H1 (cell line): ENCODE data around the gene USP8. TPM values are rescaled to one million over a fixed set of nuclear protein-coding genes. Genes with fewer than 3 reads are reported as not detected.

Experiments
- CTCF ChIA-PET: fragments of 300-600 bp; sonication (Branson Sonifier 250); formaldehyde crosslinking; loops from one replicate; lab custom pipeline; 2021; ENCODE audit not compliant: partially characterized antibody; lab: Charles Lee
- POLR2A ChIA-PET: fragments of 300-600 bp; sonication (Branson Sonifier 250); formaldehyde crosslinking; loops from one replicate; lab custom pipeline; 2021; ENCODE audit warnings: inconsistent platforms; ENCODE audit not compliant: partially characterized antibody; lab: Charles Lee
- DNase-seq, 2 experiments: peaks; one replicate each; pipeline versions ENCODE4 v3.0.0 to v3.0.0-alpha.2; 2010 to 2022; ENCODE audit warnings: low spot score in 2 of 2, low read depth in 1 of 2, mixed read lengths in 1 of 2
- FAIRE-seq: peaks from 2 replicates; lab custom pipeline; 2011; peaks lifted over from hg19 to GRCh38; lab: Jason Lieb, UNC
- H2AFZ ChIP-seq: 2 replicates; pipeline ENCODE4 v1.8.1; 2012; ENCODE audit warnings: low read length, inconsistent platforms
- H2AK5ac ChIP-seq: 2 replicates; pipeline ENCODE4 v1.6.1; 2013; ENCODE audit warnings: low read depth, low read length
- H2BK120ac ChIP-seq: replicated peaks from 2 replicates; pipeline ENCODE3; 2013; ENCODE audit warnings: low read depth, low read length, inconsistent platforms
- H2BK12ac ChIP-seq: 2 replicates; pipeline ENCODE4 v1.6.1; 2013; ENCODE audit warnings: low read depth, low read length
- H2BK15ac ChIP-seq: 2 replicates; pipeline ENCODE4 v1.6.1; 2013; ENCODE audit warnings: low read length
- H2BK20ac ChIP-seq: 2 replicates; pipeline ENCODE4 v1.6.1; 2013; ENCODE audit warnings: low read length
- H2BK5ac ChIP-seq: 2 replicates; pipeline ENCODE4 v1.6.1; 2013; ENCODE audit warnings: low read depth, low read length
- H3K14ac ChIP-seq: 2 replicates; pipeline ENCODE4 v1.6.1; 2013; ENCODE audit warnings: inconsistent platforms; ENCODE audit not compliant: insufficient read length
- H3K18ac ChIP-seq: 2 replicates; pipeline ENCODE4 v1.6.1; 2013; ENCODE audit warnings: low read length; ENCODE audit errors: extremely low read depth
- H3K23ac ChIP-seq: 2 replicates; pipeline ENCODE4 v1.6.1; 2013; ENCODE audit warnings: inconsistent platforms; ENCODE audit not compliant: insufficient read length
- H3K23me2 ChIP-seq: 2 replicates; pipeline ENCODE4 v1.6.1; 2013; ENCODE audit warnings: low read depth, low read length
- H3K27ac ChIP-seq: 2 replicates; pipeline ENCODE4 v1.6.1; 2011; ENCODE audit warnings: low read depth, low read length, inconsistent platforms
- H3K27me3 ChIP-seq, 4 experiments: replicated peaks in 1 of 4; 1 replicate in 1 of 4; 2 replicates in 3 of 4; pipeline versions ENCODE4 v1.6.1 to v1.8.1; 2011 to 2013; ENCODE audit warnings: low read length in 3 of 4, mild to moderate bottlenecking in 3 of 4, inconsistent platforms in 2 of 4, mixed read lengths in 2 of 4, moderate library complexity in 1 of 4; ENCODE audit not compliant: control insufficient read depth in 3 of 4, insufficient read depth in 3 of 4; ENCODE audit errors: extremely low read depth in 1 of 4
- H3K36me3 ChIP-seq, 4 experiments: 2 replicates each; pipeline versions ENCODE4 v1.6.1 to v1.8.1; 2011 to 2013; ENCODE audit warnings: mild to moderate bottlenecking in 4 of 4, low read length in 3 of 4, moderate library complexity in 2 of 4, control low read depth in 1 of 4, inconsistent platforms in 1 of 4; ENCODE audit not compliant: insufficient read depth in 4 of 4, control insufficient read depth in 2 of 4
- H3K4ac ChIP-seq: replicated peaks from 2 replicates; pipeline ENCODE3; 2013; ENCODE audit warnings: low read length, low read depth, mixed read lengths, inconsistent platforms; ENCODE audit not compliant: insufficient read length
- H3K4me1 ChIP-seq, 4 experiments: replicated peaks in 1 of 4; 1 replicate in 1 of 4; 2 replicates in 3 of 4; pipeline versions ENCODE4 v1.6.1 to v1.8.1; 2011 to 2013; ENCODE audit warnings: low read length in 3 of 4, inconsistent platforms in 2 of 4, mixed read lengths in 1 of 4; ENCODE audit not compliant: insufficient read depth in 4 of 4, control insufficient read depth in 3 of 4
- H3K4me2 ChIP-seq, 2 experiments: 2 replicates each; pipeline versions ENCODE4 v1.6.1 to v1.8.1; 2011 to 2013; ENCODE audit warnings: low read depth in 2 of 2, low read length in 2 of 2, control low read depth in 1 of 2, inconsistent platforms in 1 of 2, mild to moderate bottlenecking in 1 of 2; ENCODE audit not compliant: insufficient read depth in 1 of 2
- H3K4me3 ChIP-seq, 4 experiments: fragments of 200-600, 300-600 bp in 1 of 4; sonication (generic), shearing (Covaris generic), sonication (Bioruptor Twin) in 1 of 4; 2 replicates each; pipeline versions ENCODE4 v1.5.1 to v1.8.1; 2011 to 2016; ENCODE audit warnings: low read length in 4 of 4, low read depth in 3 of 4, control low read depth in 2 of 4, inconsistent platforms in 2 of 4, mild to moderate bottlenecking in 2 of 4, mixed read lengths in 1 of 4, moderate library complexity in 1 of 4; ENCODE audit not compliant: insufficient read depth in 2 of 4; ENCODE audit errors: extremely low read depth in 1 of 4
- H3K56ac ChIP-seq: replicated peaks from 2 replicates; pipeline ENCODE3; 2013; ENCODE audit warnings: low read depth, mild to moderate bottlenecking, mixed read lengths, low read length, inconsistent platforms; ENCODE audit not compliant: insufficient read length
- H3K79me1 ChIP-seq: 2 replicates; pipeline ENCODE4 v1.6.1; 2013; ENCODE audit warnings: low read depth, low read length, control low read depth
- H3K79me2 ChIP-seq, 2 experiments: 2 replicates each; pipeline versions ENCODE4 v1.6.1 to v1.8.1; 2012 to 2013; ENCODE audit warnings: low read length in 2 of 2, mild to moderate bottlenecking in 2 of 2, inconsistent platforms in 1 of 2; ENCODE audit not compliant: insufficient read depth in 2 of 2, control insufficient read depth in 1 of 2
- H3K9ac ChIP-seq, 4 experiments: replicated peaks in 1 of 4; 1 replicate in 1 of 4; 2 replicates in 3 of 4; pipeline versions ENCODE4 v1.6.1 to v1.8.1; 2011 to 2013; ENCODE audit warnings: low read depth in 3 of 4, low read length in 3 of 4, control low read depth in 2 of 4, mild to moderate bottlenecking in 2 of 4, moderate library complexity in 2 of 4, inconsistent platforms in 1 of 4; ENCODE audit errors: extremely low read depth in 1 of 4
- H3K9me3 ChIP-seq, 2 experiments: 2 replicates each; pipeline versions ENCODE4 v1.6.1 to v1.8.1; 2012 to 2013; ENCODE audit warnings: mild to moderate bottlenecking in 2 of 2, moderate library complexity in 2 of 2, control low read depth in 1 of 2, inconsistent platforms in 1 of 2, low read depth in 1 of 2, low read length in 1 of 2, mixed read lengths in 1 of 2; ENCODE audit not compliant: insufficient read depth in 2 of 2
- H4K20me1 ChIP-seq, 2 experiments: replicated peaks in 1 of 2; 2 replicates each; pipeline versions ENCODE3 to v1.8.1; 2011 to 2013; ENCODE audit warnings: inconsistent platforms in 2 of 2, low read length in 2 of 2, mild to moderate bottlenecking in 1 of 2; ENCODE audit not compliant: insufficient read depth in 2 of 2, control insufficient read depth in 1 of 2
- H4K5ac ChIP-seq: 2 replicates; pipeline ENCODE4 v1.6.1; 2013; ENCODE audit warnings: low read length, low read depth, mixed read lengths, inconsistent platforms; ENCODE audit not compliant: insufficient read length
- H4K8ac ChIP-seq: 2 replicates; pipeline ENCODE4 v1.8.0; 2013; ENCODE audit warnings: mild to moderate bottlenecking, moderate library complexity, low read length, inconsistent platforms; ENCODE audit not compliant: insufficient read depth; ENCODE audit errors: extremely low read depth
- H4K91ac ChIP-seq: replicated peaks from 2 replicates; pipeline ENCODE3; 2013; ENCODE audit warnings: low read length, mixed read lengths, inconsistent platforms; ENCODE audit not compliant: insufficient read length
- ATF2 ChIP-seq: IDR thresholded peaks from 2 replicates; pipeline ENCODE4 v1.6.1; 2012; ENCODE audit warnings: low read length, inconsistent platforms
- CBX5 ChIP-seq: fragments of 300-800, 300-1000 bp; sonication (generic); IDR thresholded peaks from 2 replicates; pipeline ENCODE4 v1.7.1; 2016; ENCODE audit warnings: antibody characterized with exemption, low read length, low read depth
- CBX8 ChIP-seq: fragments of 300-800, 300-1000 bp; sonication (generic); IDR thresholded peaks from 2 replicates; pipeline ENCODE4 v1.7.1; 2016; ENCODE audit warnings: low read depth, low read length, borderline replicate concordance
- CHD1 ChIP-seq: IDR thresholded peaks from 2 replicates; pipeline ENCODE4 v1.6.1; 2012; ENCODE audit warnings: low read depth, low read length, improper control_type of control experiment
- JUND ChIP-seq: IDR thresholded peaks from 2 replicates; pipeline ENCODE4 v1.6.1; 2011; ENCODE audit warnings: mild to moderate bottlenecking, improper control_type of control experiment, low read length
- POLR2A ChIP-seq, 2 experiments: IDR thresholded peaks; 1 replicate in 1 of 2; 2 replicates in 1 of 2; pipeline ENCODE4 v1.6.1; 2011; ENCODE audit warnings: low read depth in 2 of 2, low read length in 2 of 2, mild to moderate bottlenecking in 2 of 2; ENCODE audit errors: control extremely low read depth in 1 of 2
- POU5F1 ChIP-seq: IDR thresholded peaks from 2 replicates; pipeline ENCODE4 v1.6.1; 2011; ENCODE audit warnings: low read depth, mild to moderate bottlenecking, low read length, moderate library complexity
- SIRT6 ChIP-seq: IDR thresholded peaks from one replicate; pipeline ENCODE4 v1.7.1; 2012; ENCODE audit warnings: low read length, inconsistent platforms
- SIX5 ChIP-seq: IDR thresholded peaks from 2 replicates; pipeline ENCODE4 v1.6.1; 2011; ENCODE audit warnings: mild to moderate bottlenecking, low read depth, low read length
- SRF ChIP-seq: IDR thresholded peaks from 2 replicates; pipeline ENCODE4 v1.6.1; 2011; ENCODE audit warnings: mild to moderate bottlenecking, low read depth, low read length, moderate library complexity
- USF2 ChIP-seq: IDR thresholded peaks from 2 replicates; pipeline ENCODE4 v1.6.1; 2011; ENCODE audit warnings: low read length, improper control_type of control experiment
- ZNF274 ChIP-seq: IDR thresholded peaks from 2 replicates; pipeline ENCODE4 v1.7.0; 2012; ENCODE audit warnings: low read length, borderline replicate concordance; ENCODE audit errors: extremely low read depth
- WGBS, 2 experiments: shearing (Covaris generic) in 1 of 2; methylation state at CpG; one replicate each; pipeline versions ENCODE4 v1.1.6 to v1.1.7; 2013 to 2015; ENCODE audit warnings: low lambda C conversion rate in 2 of 2, mixed read lengths in 2 of 2, inconsistent platforms in 1 of 2, low coverage in 1 of 2, missing lambda C conversion rate in 1 of 2; ENCODE audit not compliant: insufficient replicate concordance in 2 of 2, insufficient coverage in 1 of 2, insufficient read length in 1 of 2; ENCODE audit errors: extremely low coverage in 1 of 2, missing lambda C conversion rate in 1 of 2; 5-methylcytosine and 5-hydroxymethylcytosine counted together
- polyA plus RNA-seq, 7 experiments: library from polyadenylated mRNA; depleted of rRNA in 3 of 7; stranded (reverse) in 5 of 7; unstranded in 2 of 7; fragments of >200 nt in 5 of 7; fragments of 200-250 nt in 2 of 7; gene quantifications; 1 replicate in 5 of 7; 2 replicates in 1 of 7; 4 replicates in 1 of 7; pipeline versions ENCODE4 v1.2.1 to v1.2.3, GENCODE V29; 2011 to 2013; ENCODE audit warnings: missing spikeins in 2 of 7, mixed read lengths in 2 of 7
- total RNA-seq: library from RNA; stranded (reverse); fragmentation: NEBNext Ultra II Directional; extraction: Animal tissue kit (Norgen Biotek cat#: 25700); gene quantifications from 2 replicates; pipeline ENCODE4 v1.2.1, GENCODE V29; 2021

USP8 gene
- total and polyA plus RNA-seq, 2 of the 8 experiments (the other 6 are each of a cell fraction or from before 2014, with no cell fraction given) = 19.9 to 66.2 TPM

- H2AFZ ChIP-seq = no peak overlapping the region
- H4K20me1 ChIP-seq = no peaks in the 10 kb centered on the region
- no peaks in the 10 kb centered on the region for H3K27me3 ChIP-seq
- no peak overlapping the region for H3K27ac ChIP-seq
- no peak overlapping the region for H2BK12ac ChIP-seq
- no peak overlapping the region for H4K91ac ChIP-seq
- H3K18ac ChIP-seq = no peak overlapping the region
- no peak for FAIRE-seq
- WGBS, 2 experiments = 97% methylated on average over 4 of the region's 4 CpGs; no CpG with 5 or more reads in 1 of the 2 experiments
- H3K4me1 ChIP-seq = peaks cover 0 to 3% (median 2%) of the 10 kb centered on the region in 4 experiments; a peak in 2 of 7 replicates
- H4K8ac ChIP-seq = no peak overlapping the region
- CTCF ChIA-PET = no interaction called here
- no peak overlapping the region for H3K4ac ChIP-seq
- no peak overlapping the region for H2BK5ac ChIP-seq
- no peak overlapping the region for H2BK15ac ChIP-seq
- no peaks in the 10 kb centered on the region for H3K79me1 ChIP-seq
- H3K79me2 ChIP-seq = no peaks in the 10 kb centered on the region
- peaks cover 0 to 34% (median 12%) of the 10 kb centered on the region in 4 experiments; a peak in 6 of 8 replicates for H3K36me3 ChIP-seq
- H2BK20ac ChIP-seq = no peak overlapping the region
- no peak overlapping the region for H3K56ac ChIP-seq
- H3K23me2 ChIP-seq = no peaks in the 10 kb centered on the region
- no peak overlapping the region for H3K14ac ChIP-seq
- H2BK120ac ChIP-seq = no peak overlapping the region
- no peak overlapping the region for H3K4me3 ChIP-seq
- H3K4me2 ChIP-seq = no peak overlapping the region
- no peak overlapping the region for H3K9ac ChIP-seq
- no peak for DNase-seq
- H4K5ac ChIP-seq = no peak overlapping the region
- H3K9me3 ChIP-seq = no peaks in the 10 kb centered on the region
- H3K23ac ChIP-seq = no peak overlapping the region
- POLR2A ChIA-PET = no interaction called here
- no peak overlapping the region for H2AK5ac ChIP-seq
- no peak for TF ChIP-seq CBX8
- no peak for TF ChIP-seq POU5F1
- TF ChIP-seq POLR2A (IDR thresholded peaks at IDR 0.05; ENCODE audit: control extremely low read depth in 1 of 2, low read depth in 2 of 2, low read length in 2 of 2) = no peak
- no peak for TF ChIP-seq ATF2
- TF ChIP-seq ZNF274 = no peak
- TF ChIP-seq SIX5 = no peak
- no peak for TF ChIP-seq CHD1
- no peak for TF ChIP-seq SRF
- no peak for TF ChIP-seq JUND
- TF ChIP-seq SIRT6 = no peak
- TF ChIP-seq CBX5 = no peak
- TF ChIP-seq USF2 = no peak
Measured at GRCh38 chr15:50501815-50502214, 77.6 kb downstream of the USP8 start.
